Stimulated activated naive CD4-positive, alpha-beta T cell treated with Interleukin-2 at 50 U/mL for 16 hours (primary cell): ENCODE data around the gene HEXA.
A peak's percentile ranks its signal among the peaks of the same experiment; 100 is the strongest.

Experiments used
- DNase-seq: peaks from one replicate; lab custom pipeline; 2025; lab: John Stamatoyannopoulos, UW

The HEXA gene

GRCh38 chr15:72375501-72375845, 341 bp downstream of the HEXA start:
- peak; percentile 59 for DNase-seq

- DNase-seq: no peak
These were observed 3.5 kb downstream of the HEXA start for GRCh38 chr15:72372361-72372760.

- DNase-seq: no peak
These were observed 5.8 kb downstream of the HEXA start for GRCh38 chr15:72369964-72370363.

- DNase-seq: no peak
These were observed 6.9 kb downstream of the HEXA start for GRCh38 chr15:72368899-72369298.

- DNase-seq: no peak
These were observed 7.5 kb downstream of the HEXA start for GRCh38 chr15:72368325-72368724.

GRCh38 chr15:72365844-72366243, 10.0 kb downstream of the HEXA start:
- no peak for DNase-seq

GRCh38 chr15:72361176-72361575, 14.6 kb downstream of the HEXA start:
- no peak for DNase-seq

- no peak for DNase-seq
These were observed 17.1 kb downstream of the HEXA start for GRCh38 chr15:72358650-72359171.

- DNase-seq: no peak
These were observed 17.7 kb downstream of the HEXA start for GRCh38 chr15:72358121-72358520.

- no peak for DNase-seq
These were observed 21.3 kb downstream of the HEXA start for GRCh38 chr15:72354496-72354895.

- no peak for DNase-seq
These were observed 22.5 kb downstream of the HEXA start for GRCh38 chr15:72353266-72353665.

GRCh38 chr15:72345806-72346205, 30.0 kb downstream of the HEXA start:
- DNase-seq: no peak

GRCh38 chr15:72345280-72345679, 30.5 kb downstream of the HEXA start:
- DNase-seq: no peak

GRCh38 chr15:72344602-72345001, 31.2 kb downstream of the HEXA start:
- no peak for DNase-seq

GRCh38 chr15:72342385-72342784, 33.4 kb downstream of the HEXA start:
- DNase-seq: no peak

GRCh38 chr15:72341361-72341760, 34.5 kb downstream of the HEXA start:
- DNase-seq: no peak

- no peak for DNase-seq
These were observed 35.4 kb downstream of the HEXA start for GRCh38 chr15:72340366-72340765.

- DNase-seq: no peak
These were observed 36.0 kb downstream of the HEXA start for GRCh38 chr15:72339777-72340177.

GRCh38 chr15:72338617-72339321, 37.0 kb downstream of the HEXA start:
- no peak for DNase-seq

GRCh38 chr15:72338148-72338547, 37.7 kb downstream of the HEXA start:
- no peak for DNase-seq

- DNase-seq: no peak
These were observed 41.0 kb downstream of the HEXA start for GRCh38 chr15:72334842-72335241.

- DNase-seq: no peak
These were observed 44.8 kb downstream of the HEXA start for GRCh38 chr15:72331021-72331420.

GRCh38 chr15:72323752-72324151, 52.1 kb downstream of the HEXA start:
- DNase-seq: no peak

GRCh38 chr15:72319985-72320671, 55.7 kb downstream of the HEXA start, which contains the start of gene CELF6:
Gene CELF6 (minus strand): TSS chr15:72320157. CDS start chr15:72319874, 283 bp downstream.
- peak; percentile 73 for DNase-seq
